ENCODE measurements around the gene KCNMA1.

- TF ChIP-seq, protein P1, sequence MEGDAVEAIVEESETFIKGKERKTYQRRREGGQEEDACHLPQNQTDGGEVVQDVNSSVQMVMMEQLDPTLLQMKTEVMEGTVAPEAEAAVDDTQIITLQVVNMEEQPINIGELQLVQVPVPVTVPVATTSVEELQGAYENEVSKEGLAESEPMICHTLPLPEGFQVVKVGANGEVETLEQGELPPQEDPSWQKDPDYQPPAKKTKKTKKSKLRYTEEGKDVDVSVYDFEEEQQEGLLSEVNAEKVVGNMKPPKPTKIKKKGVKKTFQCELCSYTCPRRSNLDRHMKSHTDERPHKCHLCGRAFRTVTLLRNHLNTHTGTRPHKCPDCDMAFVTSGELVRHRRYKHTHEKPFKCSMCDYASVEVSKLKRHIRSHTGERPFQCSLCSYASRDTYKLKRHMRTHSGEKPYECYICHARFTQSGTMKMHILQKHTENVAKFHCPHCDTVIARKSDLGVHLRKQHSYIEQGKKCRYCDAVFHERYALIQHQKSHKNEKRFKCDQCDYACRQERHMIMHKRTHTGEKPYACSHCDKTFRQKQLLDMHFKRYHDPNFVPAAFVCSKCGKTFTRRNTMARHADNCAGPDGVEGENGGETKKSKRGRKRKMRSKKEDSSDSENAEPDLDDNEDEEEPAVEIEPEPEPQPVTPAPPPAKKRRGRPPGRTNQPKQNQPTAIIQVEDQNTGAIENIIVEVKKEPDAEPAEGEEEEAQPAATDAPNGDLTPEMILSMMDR (IDR thresholded peaks at IDR 0.05): no peak
- no peak for TF ChIP-seq POLR2A (IDR thresholded peaks at IDR 0.05)
These were observed 276.8 kb downstream of the KCNMA1 start for GRCh38 chr10:77360835-77361234.
